HG03095 (cell line): ENCODE measurements around the gene SREBF1.

Experiments used
- ATAC-seq: cut with Tn5 transposase; IDR thresholded peaks from one replicate; pipeline ENCODE4 v1.9.1; 2021; ENCODE audit warnings: moderate library complexity; ENCODE audit not compliant: unreplicated experiment

SREBF1 gene

GRCh38 chr17:17842111-17842876, 5.5 kb upstream of the SREBF1 start:
- ATAC-seq = no peak

- ATAC-seq = no peak
Measured at GRCh38 chr17:17841601-17842025, 4.8 kb upstream of the SREBF1 start.

GRCh38 chr17:17840751-17841591, 4.2 kb upstream of the SREBF1 start:
- no peak for ATAC-seq

- ATAC-seq = peak; percentile 49
Measured at GRCh38 chr17:17839791-17840707, 3.3 kb upstream of the SREBF1 start.

GRCh38 chr17:17837966-17838962, 1.5 kb upstream of the SREBF1 start:
- ATAC-seq = no peak

GRCh38 chr17:17837380-17837821, 615 bp upstream of the SREBF1 start:
- ATAC-seq = no peak

- peak; percentile 43 for ATAC-seq
Measured at GRCh38 chr17:17836250-17836817, 452 bp downstream of the SREBF1 start.

- ATAC-seq = no peak
Measured at GRCh38 chr17:17835415-17836249, 1.2 kb downstream of the SREBF1 start.

GRCh38 chr17:17834974-17835373, 1.8 kb downstream of the SREBF1 start:
- no peak for ATAC-seq

- no peak for ATAC-seq
Measured at GRCh38 chr17:17833658-17834357, 3.0 kb downstream of the SREBF1 start.

GRCh38 chr17:17832032-17832363, 4.8 kb downstream of the SREBF1 start:
- no peak for ATAC-seq

GRCh38 chr17:17831208-17832031, 5.4 kb downstream of the SREBF1 start:
- ATAC-seq = no peak

- no peak for ATAC-seq
Measured at GRCh38 chr17:17830740-17831207, 6.0 kb downstream of the SREBF1 start.

- no peak for ATAC-seq
Measured at GRCh38 chr17:17830269-17830567, 6.6 kb downstream of the SREBF1 start.

- ATAC-seq = no peak
Measured at GRCh38 chr17:17827826-17828621, 8.8 kb downstream of the SREBF1 start.
